ENCODE data around the gene HSFX3. TPM values are rescaled to one million over a fixed set of nuclear protein-coding genes. Genes with fewer than 3 reads are reported as not detected.
"Not testable (repeated sequence)": the region's sequence is repeated elsewhere in the genome, so short reads cannot be mapped to it uniquely, and the experiment has no call there.

Gene HSFX3
- total RNA-seq, 4 donors from 2014 or later = not detected

DNA sequence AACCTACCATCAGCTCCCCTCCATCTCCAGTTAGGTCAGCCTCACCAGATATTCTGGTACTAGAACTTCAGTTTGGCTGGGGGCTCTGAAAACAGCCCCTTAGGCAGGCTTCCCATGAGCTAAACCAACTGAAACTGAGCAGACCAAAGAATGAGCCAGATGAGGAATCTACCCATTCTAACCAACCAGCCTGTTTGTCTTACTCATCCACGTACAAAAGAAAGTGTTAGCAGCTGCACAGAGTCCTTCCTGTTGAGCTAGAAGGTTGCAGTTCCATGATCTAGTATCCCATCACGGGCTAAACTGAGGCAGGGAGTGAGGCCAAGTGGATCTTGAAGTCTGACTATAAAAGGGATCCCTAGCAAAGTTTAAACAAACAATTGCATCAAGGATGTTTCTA lies 20.0 kb upstream of the HSFX3 start:
- ATAC-seq (ENCODE audit: low FRiP score) (no peak), DNase-seq (ENCODE audit: low spot score) (no peak)
- TF ChIP-seq, protein P1, sequence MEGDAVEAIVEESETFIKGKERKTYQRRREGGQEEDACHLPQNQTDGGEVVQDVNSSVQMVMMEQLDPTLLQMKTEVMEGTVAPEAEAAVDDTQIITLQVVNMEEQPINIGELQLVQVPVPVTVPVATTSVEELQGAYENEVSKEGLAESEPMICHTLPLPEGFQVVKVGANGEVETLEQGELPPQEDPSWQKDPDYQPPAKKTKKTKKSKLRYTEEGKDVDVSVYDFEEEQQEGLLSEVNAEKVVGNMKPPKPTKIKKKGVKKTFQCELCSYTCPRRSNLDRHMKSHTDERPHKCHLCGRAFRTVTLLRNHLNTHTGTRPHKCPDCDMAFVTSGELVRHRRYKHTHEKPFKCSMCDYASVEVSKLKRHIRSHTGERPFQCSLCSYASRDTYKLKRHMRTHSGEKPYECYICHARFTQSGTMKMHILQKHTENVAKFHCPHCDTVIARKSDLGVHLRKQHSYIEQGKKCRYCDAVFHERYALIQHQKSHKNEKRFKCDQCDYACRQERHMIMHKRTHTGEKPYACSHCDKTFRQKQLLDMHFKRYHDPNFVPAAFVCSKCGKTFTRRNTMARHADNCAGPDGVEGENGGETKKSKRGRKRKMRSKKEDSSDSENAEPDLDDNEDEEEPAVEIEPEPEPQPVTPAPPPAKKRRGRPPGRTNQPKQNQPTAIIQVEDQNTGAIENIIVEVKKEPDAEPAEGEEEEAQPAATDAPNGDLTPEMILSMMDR (IDR thresholded peaks at IDR 0.05) = no peak

DNA sequence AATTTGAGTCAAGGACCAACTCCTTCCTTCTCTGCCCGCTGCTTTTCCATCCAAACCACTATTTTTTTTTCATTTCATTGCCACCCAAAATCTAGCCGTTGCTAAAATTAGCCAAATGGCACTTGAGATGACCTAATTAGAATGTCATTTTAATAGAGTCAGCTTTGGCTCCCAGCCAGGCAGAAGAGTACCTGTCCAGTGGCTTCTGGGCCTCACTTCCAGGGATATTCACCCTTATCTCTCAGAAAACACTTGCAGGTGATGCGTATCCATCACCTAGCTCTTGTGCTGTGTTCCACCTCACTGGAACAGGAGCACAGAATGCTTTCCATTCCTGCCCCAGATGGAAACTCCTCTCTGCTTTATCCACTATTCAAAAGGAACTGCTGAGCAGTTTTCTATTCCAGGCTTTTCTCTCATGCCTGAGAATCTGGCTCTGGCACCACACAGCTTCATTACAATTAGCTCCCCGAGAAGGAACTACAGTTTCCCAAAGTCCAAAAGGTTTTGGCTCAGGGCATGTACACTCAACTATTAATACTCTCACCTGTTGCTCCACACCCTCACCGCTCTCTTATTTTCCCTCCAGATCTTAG lies 19.1 kb upstream of the HSFX3 start:
- ATAC-seq (ENCODE audit: low FRiP score) (no peak), DNase-seq (ENCODE audit: low spot score) (no peak)
- TF ChIP-seq, protein P1 (IDR thresholded peaks at IDR 0.05) = no peak

DNA sequence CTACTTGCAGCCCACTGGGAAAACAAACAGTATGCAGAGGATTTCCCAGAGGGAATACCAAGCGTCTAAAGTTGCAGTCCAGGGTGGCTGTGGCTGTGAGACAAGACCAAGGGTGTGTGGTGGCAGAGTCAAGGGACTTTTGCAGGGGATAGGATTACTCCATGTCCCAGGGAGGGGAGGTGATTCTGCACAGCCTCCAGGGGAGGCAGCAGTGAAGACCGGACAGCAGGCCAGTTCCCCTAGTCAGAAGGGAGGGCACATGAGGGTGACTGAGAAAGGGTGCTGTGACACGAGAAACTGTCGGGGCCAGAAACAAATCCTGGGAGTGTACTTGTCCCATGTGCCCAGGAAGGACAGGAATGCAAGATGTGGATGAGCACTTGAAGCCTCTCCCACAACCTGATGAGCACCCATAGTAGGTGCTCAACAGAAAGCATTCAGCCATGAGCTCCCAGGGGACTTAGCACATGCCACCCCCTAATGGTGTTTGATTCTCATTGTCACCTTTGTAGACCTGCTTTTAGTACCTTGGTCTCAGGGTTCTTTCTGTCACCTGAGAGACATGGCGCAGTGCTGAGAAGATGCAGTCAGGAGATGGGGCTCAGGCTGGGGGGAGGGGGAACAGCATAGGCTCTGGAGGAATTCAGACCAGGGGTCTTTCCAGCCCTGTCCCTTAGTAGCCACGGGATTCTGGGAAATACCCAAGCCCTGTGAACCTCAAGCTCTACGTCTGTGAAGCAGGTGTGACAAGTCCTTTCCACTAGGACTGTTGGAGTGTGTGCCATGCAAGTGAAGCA lies 18.1 kb upstream of the HSFX3 start:
- ATAC-seq (ENCODE audit: low FRiP score) = no peak
- DNase-seq (ENCODE audit: low spot score) = no peak
- TF ChIP-seq, protein P1 (IDR thresholded peaks at IDR 0.05) = no peak

DNA sequence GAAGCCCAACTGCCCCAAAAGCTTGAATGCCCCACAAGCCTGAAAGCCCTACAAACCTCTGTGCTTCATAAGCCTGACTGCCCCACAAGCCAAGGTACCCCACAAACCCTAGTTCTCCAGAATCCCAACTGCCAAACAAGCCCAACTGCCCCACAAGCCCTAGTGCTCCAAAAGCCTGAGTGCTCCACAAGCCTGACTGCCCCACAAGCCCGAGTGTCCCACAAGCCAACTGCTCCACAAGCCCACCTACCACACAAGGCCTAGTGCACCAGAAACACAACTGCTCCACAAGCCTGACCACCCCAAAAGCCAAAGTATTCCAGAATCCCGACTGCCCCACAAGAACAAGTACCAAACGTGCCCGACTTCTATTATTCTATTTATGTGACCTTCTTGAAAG lies 13.6 kb upstream of the HSFX3 start:
- ATAC-seq (ENCODE audit: low FRiP score) (no peak), DNase-seq (ENCODE audit: low spot score) (no peak)
- TF ChIP-seq, protein P1 (IDR thresholded peaks at IDR 0.05) = no peak

DNA sequence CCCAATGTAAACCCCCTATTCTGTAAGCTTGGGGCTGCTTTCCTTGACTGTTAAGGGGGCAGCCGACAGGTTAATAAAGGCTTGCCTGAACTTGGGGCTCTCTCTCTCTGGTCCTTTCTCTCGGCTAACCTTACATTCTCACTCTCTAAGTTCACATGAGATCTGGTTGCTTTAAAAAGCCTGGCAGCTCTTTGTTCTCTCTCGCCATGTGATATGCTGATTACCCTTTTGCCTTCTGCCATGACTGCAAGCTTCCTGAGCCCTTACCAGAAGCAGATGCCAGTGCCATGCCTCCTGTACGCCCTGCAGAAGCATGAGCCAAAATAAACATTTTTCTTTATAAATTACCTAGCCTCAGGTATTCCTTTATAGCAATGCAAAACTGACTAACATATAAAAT lies 5.5 kb upstream of the HSFX3 start:
- not testable (repeated sequence) for DNase-seq (ENCODE audit: low spot score); ATAC-seq (ENCODE audit: low FRiP score)

DNA sequence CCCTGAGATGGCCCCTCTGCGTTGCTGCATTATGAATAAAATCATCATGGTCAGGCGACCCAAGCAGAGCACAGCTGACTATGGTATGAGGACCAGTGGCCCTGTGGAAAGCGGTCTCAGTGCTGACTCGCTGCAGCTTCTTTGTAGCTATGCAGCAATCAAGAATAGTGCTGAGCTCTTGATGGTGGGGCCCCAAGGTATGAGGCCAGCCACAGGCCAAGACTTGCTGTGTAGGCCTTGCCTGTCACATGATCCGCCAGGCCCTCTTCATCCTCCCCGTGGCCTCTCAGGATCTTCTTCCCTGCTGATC lies 2.2 kb upstream of the HSFX3 start:
- not testable (repeated sequence) for DNase-seq (ENCODE audit: low spot score); ATAC-seq (ENCODE audit: low FRiP score)

DNA sequence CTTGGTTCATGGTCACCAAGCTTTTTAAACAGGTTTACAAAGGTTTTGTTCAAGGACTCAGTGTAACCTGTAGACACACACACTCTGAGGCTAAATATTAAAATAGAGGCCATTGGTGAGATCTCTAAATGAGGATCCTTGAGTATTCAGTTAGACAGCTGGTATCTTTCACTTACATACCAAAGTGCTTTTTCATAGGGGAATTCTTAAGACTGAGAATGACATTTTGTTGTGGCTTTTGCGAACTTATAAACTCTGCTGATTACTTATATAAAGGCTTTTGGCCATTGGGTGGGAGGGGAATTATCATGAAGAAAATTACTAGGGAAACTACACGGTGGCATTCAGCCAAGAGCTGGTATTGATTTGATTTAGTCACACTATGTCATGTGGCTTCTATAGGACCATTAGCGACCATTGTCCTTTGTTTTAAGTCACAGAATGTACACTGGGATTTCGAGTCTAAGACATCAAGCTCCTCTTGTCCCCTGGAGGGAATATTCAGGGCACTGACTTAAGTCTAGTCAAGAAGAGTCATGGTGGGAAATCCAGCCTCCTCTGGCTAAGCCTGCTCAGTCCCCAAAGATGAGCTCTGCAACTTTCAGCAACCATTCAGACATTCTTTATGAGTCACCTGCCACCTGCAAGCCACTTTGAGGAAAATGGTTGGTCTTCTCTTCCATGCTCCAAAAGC lies 1.7 kb upstream of the HSFX3 start:
- ATAC-seq (ENCODE audit: low FRiP score); DNase-seq (ENCODE audit: low spot score): not testable (repeated sequence)

DNA sequence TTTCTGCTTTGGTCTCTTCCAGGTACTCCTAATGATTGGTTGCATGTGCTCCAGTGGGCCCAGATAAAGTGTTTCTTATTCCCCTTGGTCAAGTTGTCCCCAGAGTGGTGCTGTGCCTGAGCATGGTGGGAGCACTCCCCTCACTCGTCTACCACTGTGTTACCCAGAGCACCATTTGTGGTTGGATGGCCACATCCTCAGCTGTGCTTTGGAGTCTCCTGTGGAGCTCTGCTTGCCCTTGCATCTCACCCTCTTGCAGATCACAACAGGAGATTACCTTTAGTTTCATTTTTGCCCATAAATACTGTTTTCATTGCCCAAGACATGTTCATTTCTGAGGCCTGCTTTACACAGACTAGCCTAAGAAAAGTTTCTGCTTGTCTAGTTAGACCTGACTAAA lies 730 bp upstream of the HSFX3 start:
- not testable (repeated sequence) for DNase-seq (ENCODE audit: low spot score); ATAC-seq (ENCODE audit: low FRiP score)

DNA sequence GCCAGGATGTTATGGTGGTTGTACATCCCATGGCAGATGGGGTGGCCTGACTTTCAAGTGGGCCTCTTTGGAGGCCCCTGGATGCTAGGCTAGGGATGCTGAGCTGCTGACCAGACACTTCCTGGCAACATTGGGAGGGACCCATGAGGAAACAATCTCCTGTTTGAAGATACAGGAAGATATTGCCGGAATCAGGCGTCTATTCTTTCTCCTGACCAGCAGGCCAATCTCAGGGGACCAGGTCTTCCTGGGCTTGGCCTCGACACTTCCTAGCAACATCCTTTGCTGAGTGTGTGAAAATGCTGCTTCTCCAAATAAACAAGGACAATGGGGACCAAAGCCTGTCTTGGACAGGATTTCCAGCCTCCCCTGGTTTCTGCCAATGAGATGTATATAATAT lies 1.9 kb downstream of the HSFX3 start:
- ATAC-seq (ENCODE audit: low FRiP score); DNase-seq (ENCODE audit: low spot score): not testable (repeated sequence)

DNA sequence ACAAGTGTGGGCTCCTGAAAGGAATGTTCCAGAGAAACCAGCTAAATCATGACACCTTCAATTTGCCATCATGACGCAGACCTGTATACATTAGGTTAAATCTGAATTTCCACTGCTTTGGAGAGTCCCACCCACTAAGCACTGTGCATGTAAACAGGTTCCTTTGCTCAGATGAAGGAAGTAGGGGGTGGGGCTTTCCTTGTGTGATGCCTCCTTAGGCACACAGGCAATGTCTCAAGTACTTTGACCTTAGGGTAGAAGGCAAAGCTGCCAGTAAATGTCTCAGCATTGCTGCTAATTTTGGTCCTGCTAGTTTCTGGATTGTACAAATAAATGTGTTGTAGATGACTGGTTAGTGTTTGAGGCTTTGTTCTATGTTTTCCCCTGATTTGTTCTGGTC lies 2.8 kb downstream of the HSFX3 start:
- ATAC-seq (ENCODE audit: low FRiP score) = not testable (repeated sequence)

DNA sequence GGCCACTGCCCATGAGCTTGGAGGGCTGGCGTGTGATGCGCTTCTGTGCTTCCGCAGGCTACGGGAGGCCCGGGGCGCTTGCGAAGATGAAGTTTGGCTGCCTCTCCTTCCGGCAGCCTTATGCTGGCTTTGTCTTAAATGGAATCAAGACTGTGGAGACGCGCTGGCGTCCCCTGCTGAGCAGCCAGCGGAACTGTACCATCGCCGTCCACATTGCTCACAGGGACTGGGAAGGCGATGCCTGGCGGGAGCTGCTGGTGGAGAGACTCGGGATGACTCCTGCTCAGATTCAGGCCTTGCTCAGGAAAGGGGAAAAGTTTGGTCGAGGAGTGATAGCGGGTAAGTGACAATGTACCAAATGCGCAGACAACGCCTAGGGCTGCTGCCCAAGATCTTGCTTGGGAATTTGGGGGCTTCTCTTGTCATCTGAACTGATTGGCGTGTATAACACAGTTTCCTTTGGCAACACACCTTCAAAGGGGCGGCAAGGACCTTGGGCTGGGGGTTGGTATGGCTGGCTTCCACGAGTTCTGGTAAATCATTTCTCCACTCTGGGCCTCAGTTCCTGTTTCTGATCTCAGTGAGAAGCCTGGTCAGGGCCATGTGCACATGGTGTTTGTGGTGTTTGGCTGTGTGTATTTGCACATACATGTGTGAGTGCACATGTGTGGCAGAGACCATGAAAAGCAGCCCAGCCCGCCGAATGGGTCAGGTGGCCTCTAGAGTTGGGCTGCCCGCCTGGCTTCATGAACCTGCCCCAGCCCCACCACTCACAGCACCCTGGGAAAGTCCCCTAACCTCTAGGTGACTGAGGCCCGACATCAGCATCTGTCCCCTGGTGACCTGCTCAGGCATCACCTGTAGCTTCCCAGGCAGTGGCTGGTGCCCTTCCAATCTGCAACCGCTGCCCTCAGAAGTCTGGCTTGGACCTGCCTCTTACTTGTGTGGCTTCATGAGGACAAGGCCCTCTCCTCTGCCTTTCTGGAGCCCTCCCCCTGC lies 3.9 kb downstream of the HSFX3 start:
- ATAC-seq (ENCODE audit: low FRiP score); DNase-seq (ENCODE audit: low spot score): not testable (repeated sequence)

More for the DNA sequence above, 2.8 kb downstream of the HSFX3 start:
- DNase-seq (ENCODE audit: low spot score) = not testable (repeated sequence)

Data from omental fat pad (tissue), 4 donors.